CMK (cell line): ENCODE measurements around the gene GLB1L3.
"Not testable (repeated sequence)": the region's sequence is repeated elsewhere in the genome, so short reads cannot be mapped to it uniquely, and the experiment has no call there.

Experiments
- DNase-seq: peaks from one replicate; pipeline ENCODE4 v3.0.0-alpha.2; 2010; ENCODE audit warnings: low read depth

Gene GLB1L3

GRCh38 chr11:134276396-134277182, 410 bp downstream of the GLB1L3 start:
- no peak for DNase-seq

GRCh38 chr11:134277183-134278001, 1.2 kb downstream of the GLB1L3 start:
- DNase-seq: no peak

- DNase-seq: no peak
Measured at GRCh38 chr11:134278356-134278755, 2.2 kb downstream of the GLB1L3 start.

DNA sequence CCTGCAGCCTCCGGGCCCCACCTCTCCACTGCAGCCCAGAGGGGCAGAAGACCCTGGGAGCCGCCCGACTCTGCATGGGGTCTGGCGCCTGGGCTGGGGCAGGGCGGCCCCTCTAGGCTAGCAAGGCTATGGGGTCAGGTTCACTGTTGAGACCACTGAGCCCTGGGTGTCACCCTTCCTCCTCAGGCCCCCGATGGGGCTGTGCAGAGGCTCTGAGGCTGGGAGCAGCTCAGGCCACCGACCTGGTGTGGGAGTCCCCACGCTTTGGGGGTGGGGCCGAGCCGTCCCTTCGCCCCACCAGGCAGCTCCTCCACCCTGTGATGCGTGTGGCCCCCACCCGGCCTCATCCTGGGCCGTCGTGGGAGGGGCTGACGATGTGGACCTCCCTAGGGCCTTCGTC, 5.5 kb downstream of the GLB1L3 start:
- DNase-seq: not testable (repeated sequence)

- no peak for DNase-seq
Measured at GRCh38 chr11:134282121-134283045, 6.2 kb downstream of the GLB1L3 start.

DNA sequence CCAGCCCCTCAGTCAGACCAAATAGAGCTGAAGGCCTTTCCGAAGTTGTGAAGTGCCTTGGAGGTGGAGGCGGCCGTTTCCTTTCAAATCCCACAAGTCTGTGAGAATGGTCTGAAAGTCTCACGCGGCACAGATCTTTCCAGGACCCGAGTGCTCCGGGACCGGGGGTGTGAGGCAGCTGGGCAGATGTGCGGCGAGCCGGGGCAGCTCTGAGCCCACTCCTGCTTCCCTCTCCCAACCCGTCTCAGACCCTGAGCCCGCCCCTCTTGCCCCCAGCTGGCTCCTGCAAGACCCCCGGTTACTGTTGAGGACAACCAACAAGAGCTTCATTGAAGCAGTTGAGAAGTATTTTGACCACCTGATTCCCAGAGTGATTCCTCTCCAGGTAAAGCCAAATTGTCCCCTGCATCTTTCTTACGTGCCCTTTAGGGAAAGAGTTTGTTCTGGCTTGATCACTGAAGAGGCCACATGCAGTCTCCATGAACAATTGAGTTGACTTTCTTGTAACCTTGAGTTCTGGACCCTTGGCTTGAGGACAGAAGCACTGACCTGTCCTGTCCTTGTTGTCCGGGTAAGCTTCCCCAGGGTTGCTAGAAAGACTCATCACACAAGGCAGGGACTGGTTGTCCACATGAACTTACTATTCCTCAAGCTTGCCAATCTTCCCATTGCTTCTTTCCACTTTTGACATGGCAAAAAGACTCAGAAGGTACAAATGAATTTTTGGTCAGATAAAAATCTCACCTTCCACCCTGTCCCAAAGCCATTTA, 7.5 kb downstream of the GLB1L3 start:
- DNase-seq: no peak

GRCh38 chr11:134284349-134284748, 8.2 kb downstream of the GLB1L3 start:
- not testable (repeated sequence) for DNase-seq

DNA sequence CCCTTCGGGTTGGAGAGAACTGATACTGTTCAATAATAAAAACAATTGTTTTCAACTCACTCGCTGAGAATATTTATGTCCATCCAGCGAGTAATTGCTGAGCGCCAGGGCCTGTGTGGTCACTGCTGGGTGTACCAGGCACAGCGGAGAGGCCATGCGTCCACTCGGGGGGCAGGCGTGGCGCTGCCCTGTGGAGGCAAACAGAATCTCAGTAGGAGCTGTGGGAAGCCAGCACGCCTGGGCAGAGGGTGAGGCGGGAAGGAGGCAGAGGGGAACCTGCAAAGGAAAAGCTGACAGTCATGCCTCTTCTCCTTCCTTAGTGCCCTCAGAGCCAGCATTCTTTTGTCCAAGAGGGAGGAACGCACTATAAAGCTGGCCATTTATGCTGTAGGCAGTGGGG, 11.4 kb downstream of the GLB1L3 start:
- DNase-seq: no peak

GRCh38 chr11:134288486-134288885, 12.3 kb downstream of the GLB1L3 start:
- DNase-seq: no peak

- no peak for DNase-seq
Measured at GRCh38 chr11:134289167-134289566, 13.0 kb downstream of the GLB1L3 start.

DNA sequence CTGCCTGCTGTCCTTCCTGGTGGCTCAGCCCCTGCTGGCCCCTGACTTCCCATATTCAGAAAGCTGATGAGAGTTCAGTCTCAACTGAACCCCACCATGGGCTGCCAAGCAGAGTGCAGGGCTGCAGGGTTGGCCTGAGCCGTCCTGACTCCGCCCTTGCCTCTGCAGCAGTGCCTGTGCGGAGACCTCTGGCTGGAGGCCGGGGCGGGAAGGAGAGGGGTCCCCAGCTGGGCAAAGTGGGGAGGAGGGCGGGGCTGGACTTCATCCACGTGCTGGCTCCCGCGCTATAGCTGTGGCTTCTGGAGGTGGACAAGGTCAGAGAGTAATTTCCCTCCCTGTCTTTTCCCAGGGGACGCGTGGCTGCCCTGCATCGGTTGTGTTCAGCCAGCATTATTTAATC, 13.6 kb downstream of the GLB1L3 start:
- DNase-seq: no peak

DNA sequence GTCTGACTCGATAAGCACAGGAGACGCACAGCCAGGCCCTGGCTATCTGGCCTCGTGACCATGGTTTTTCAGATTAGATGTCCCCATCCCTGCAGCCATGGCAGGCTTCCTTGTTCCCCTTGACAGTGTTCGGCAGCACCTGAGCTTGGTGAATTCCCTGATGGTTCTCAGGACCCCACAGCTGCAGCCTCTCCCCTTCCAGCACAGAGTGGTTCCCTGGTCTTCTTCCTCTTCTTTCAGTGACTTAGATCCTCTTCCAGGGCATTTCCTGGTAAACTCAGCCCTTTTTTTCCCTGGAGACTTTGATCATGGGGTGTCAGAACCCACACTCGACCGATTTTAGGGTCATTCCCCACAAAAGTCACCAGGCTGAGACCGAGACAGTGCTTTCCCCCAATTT, 14.5 kb downstream of the GLB1L3 start:
- no peak for DNase-seq

DNA sequence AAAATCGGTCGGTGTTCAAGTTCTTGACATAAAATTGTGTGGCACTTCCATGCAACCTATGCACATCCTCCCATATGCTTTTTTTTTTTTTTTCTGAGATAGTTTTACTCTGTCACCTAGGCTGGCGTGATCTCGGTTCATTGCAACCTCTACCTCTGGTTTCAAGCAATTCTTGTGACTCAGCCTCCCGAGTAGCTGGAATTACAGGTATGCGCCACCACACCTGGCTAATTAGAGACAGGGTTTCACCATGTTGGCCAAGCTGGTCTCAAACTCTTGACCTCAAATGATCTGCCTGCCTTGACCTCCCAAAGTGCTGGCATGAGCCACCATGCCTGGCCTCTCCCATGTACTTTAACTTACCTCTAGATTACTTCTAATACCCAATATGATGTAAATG, 15.0 kb downstream of the GLB1L3 start:
- no peak for DNase-seq

- DNase-seq: no peak
Measured at GRCh38 chr11:134292661-134293060, 16.5 kb downstream of the GLB1L3 start.

DNA sequence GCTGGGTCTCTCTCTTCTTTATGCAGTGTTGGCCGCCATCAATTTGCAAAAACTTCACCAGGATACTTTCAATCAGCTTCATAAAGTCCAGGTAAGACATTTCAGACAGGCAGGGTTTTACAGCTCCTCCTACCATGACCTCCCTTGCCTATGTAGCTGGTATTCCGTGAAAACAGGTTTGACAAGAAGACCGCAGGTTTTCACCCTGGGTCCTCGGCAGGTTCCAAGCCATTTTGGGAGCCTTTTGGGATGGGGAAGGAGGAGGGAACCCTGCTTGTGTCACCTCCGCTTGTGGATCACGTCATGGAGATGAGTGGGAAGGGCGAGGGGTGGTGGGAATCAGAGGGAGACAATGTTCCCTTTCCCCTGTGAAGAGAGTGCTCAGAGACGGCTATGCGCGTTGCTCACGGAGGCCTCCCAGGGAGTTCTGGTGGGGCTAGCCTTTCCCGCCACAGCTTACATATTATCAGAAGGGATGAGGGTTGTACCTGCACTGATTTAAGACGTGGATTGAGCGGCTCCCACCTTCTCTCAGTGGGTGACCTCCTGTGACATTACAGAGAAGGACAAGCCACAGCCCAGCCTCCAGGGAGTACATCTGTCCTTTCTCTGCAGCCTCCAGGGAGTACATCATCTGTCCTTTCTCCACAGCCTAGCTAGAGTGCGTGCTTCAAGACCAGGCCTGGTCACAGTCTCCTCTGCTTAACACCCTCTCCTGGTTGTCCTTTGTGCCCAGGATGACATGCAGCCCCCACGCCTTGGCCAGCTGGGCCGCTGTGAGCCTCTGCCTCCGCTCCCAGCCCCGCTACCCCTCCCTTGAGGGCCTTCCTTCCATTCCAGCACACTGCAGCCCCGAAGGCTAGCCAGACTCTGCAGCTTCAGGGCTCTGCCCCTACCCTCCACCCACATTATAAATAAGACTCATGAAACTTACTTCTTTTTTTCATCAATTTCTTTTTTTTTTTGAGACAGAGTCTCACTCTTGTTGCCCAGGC, 17.2 kb downstream of the GLB1L3 start:
- no peak for DNase-seq

GRCh38 chr11:134294664-134295063, 18.5 kb downstream of the GLB1L3 start:
- no peak for DNase-seq

DNA sequence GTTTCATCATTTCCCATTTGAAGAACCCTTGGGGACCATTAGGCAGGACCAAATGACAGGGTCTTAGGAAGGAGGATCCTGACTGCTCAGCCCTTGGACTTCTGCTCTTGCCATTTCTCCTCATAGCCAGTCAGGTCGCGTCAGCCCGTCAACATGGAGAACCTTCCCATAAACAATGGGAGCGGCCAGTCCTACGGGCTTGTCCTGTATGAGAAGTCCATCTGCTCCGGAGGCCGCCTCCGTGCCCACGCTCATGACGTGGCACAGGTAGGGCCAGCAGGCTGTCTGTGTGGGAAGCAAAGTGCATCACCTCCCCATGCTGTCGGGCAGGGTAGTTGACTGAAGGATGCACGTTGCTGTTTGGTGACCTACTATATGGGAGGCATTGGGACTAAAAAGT, 36.0 kb downstream of the GLB1L3 start:
- no peak for DNase-seq

DNA sequence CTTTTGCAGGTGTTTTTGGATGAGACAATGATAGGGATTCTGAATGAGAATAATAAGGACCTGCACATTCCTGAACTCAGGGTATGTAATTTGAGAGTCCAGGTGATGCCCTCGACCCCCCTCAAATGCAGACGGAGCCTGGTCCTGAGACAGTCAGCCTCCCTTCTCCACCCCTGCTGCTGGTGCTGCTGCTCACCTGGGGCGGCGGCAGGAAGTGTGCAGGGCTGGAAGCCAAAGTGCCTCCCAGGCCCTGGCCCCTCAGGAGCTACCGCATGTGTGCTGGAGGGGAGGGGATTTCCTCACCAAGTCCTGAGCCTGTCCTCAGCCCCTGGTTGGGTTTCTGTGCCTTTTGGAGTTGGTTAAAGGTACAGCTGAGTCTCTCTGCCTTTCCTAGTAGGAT, 36.6 kb downstream of the GLB1L3 start:
- DNase-seq: no peak

DNA sequence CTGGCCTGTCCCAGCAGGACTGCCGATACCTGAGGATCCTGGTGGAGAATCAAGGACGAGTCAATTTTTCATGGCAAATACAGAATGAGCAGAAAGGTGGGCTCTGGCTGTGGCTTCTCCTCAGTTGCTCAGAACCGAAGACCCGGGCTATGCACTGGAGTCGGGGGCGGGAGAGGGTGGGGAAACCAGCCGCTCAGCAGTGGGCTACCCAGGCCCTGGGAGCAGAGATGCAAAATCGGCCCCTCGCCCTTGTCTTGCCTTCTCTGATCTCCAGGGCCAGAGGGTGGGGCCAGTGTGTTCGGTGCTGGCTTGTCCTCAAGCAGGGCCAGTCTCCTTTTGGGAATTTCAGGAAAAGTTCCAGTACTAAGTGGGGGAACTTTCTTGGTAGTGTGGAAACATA, 37.2 kb downstream of the GLB1L3 start:
- no peak for DNase-seq
